NB4 (cell line): ENCODE results near the gene CFAP52.

Experiments used
- DNase-seq: peaks from one replicate; pipeline ENCODE4 v3.0.0; 2010; ENCODE audit warnings: low read depth
- H3K4me3 ChIP-seq: one replicate; pipeline ENCODE4 v1.5.1; 2011; ENCODE audit warnings: mild to moderate bottlenecking, low read depth, low read length, moderate library complexity
- CTCF ChIP-seq: IDR thresholded peaks from one replicate; pipeline ENCODE4 v1.5.1; 2012; ENCODE audit warnings: low read depth, low read length
- MAX ChIP-seq: IDR thresholded peaks from 2 replicates; pipeline ENCODE4 v1.6.1; 2011; ENCODE audit warnings: low read depth, low read length
- MYC ChIP-seq: IDR thresholded peaks from 2 replicates; pipeline ENCODE4 v1.6.1; 2011; ENCODE audit warnings: low read depth, low read length
- POLR2A ChIP-seq: IDR thresholded peaks from 2 replicates; pipeline ENCODE4 v1.6.1; 2011; ENCODE audit warnings: mild to moderate bottlenecking; ENCODE audit not compliant: insufficient read length; ENCODE audit errors: extremely low read depth

The CFAP52 gene

GRCh38 chr17:9611557-9611956, 35.1 kb downstream of the CFAP52 start:
- H3K4me3 ChIP-seq = no peak overlapping the region
- DNase-seq = no peak
- no peak for TF ChIP-seq MAX
- no peak for TF ChIP-seq POLR2A
- no peak for TF ChIP-seq CTCF
- no peak for TF ChIP-seq MYC

GRCh38 chr17:9612006-9612405, 35.6 kb downstream of the CFAP52 start:
- no peak for DNase-seq
- TF ChIP-seq CTCF = no peak
- no peak for TF ChIP-seq MAX
- TF ChIP-seq POLR2A = no peak
- TF ChIP-seq MYC = no peak
- H3K4me3 ChIP-seq = no peak overlapping the region

- peak; percentile 16 for DNase-seq
- TF ChIP-seq MYC (no peak), POLR2A (no peak), CTCF (no peak), MAX (no peak)
- H3K4me3 ChIP-seq = no peak overlapping the region
These were observed 39.0 kb downstream of the CFAP52 start for GRCh38 chr17:9615486-9615885.

GRCh38 chr17:9622961-9623360, 46.5 kb downstream of the CFAP52 start:
- no peak for DNase-seq
- H3K4me3 ChIP-seq = no peak overlapping the region
- TF ChIP-seq MYC (no peak), MAX (no peak), POLR2A (no peak), CTCF (no peak)

- TF ChIP-seq POLR2A = no peak
- TF ChIP-seq MYC = no peak
- TF ChIP-seq CTCF = no peak
- no peak overlapping the region for H3K4me3 ChIP-seq
- no peak for DNase-seq
These were observed 52.1 kb downstream of the CFAP52 start for GRCh38 chr17:9628509-9628908.

- no peak overlapping the region for H3K4me3 ChIP-seq
- TF ChIP-seq MYC (no peak), MAX (no peak), CTCF (no peak), POLR2A (no peak)
- no peak for DNase-seq
These were observed 56.3 kb downstream of the CFAP52 start for GRCh38 chr17:9632741-9633140.
